Measurements from ENCODE around the gene SLC35E2B.
"Not testable (repeated sequence)": the region's sequence is repeated elsewhere in the genome, so short reads cannot be mapped to it uniquely, and the experiment has no call there.

Gene SLC35E2B

DNA sequence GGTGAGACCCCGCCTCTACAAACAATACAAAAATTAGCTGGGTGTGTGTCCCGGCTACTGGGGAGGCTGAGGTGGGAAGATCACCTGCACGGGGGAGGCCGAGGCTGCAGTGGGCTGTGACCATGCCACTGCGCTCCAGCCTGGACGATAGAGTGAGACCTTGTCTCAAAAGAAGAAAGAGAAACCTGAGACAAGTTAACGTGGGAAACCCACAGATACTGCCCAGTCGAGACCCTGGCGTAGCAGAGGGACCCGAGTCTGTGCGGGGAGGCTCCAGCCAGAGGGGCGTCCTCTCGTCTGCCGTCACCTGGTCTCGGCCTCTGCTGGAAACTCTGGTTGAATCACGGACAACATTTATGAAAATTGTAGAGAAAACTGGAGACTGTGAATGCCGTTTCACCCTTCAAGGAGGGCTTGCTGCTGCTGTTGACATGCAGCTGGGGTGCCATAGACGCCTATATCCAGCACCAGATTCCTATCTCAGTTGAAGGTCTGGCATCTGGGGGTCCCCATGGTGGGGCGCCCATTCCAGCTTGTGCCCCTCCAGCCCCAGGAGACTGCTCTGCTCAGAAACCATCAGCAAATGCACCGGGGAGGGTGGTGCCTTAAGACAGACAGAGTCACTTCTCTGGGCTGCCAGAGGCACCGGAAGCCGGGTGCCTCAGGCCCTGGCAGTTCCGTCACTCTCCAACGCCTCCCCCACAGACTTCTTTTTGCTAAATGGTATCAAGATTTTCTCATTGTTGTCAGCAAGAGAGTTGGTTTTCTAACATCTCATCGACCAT, 20.2 kb downstream of the SLC35E2B start:
- no peak for ATAC-seq (ENCODE audit: low read depth)
- Mint-ChIP-seq H3K4me3 (no peak overlapping the region), H3K9me3 (no peaks in the 10 kb centered on the region), H3K27ac (no peak overlapping the region), H3K27me3 (no peaks in the 10 kb centered on the region), H3K36me3 (peaks cover 3% of the 10 kb centered on the region), H3K4me1 (no peaks in the 10 kb centered on the region)
- DNase-seq (ENCODE audit: low spot score in 2 of 2) = no peak

DNA sequence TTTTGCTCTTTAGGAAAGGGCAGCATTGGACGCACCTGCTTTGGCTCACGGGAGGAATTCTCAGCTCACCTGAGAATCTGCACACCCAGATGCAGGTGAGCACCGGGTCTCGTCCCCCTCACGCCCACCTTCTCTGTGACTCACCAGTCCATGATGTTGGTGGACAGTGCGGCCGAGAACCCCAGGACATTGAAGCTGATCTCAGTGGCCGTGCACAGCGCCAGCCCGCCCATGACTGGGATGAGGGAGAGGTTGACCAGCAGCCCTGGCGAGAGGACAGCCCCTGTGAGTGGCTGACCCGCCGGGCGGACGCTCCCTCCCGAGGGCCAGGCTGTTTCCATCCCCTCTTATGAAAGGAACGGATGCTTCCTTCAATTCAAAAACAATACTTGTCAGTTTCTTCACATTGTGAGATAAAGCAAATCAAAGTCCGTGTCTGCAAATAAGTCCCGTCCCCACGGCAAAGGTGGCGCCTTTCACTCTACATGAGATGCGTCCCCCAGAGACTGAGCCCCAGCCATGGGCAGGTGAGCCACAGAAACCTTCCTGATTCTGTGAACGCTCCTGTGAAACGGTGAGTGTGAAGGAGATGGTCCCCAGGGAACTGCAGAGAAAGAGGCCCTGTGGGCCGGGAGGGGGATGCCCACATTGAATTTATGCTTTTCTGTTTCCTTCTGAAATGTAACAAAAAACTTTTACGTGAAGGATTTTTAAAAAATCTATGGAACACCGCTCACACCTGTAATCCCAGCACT, 21.1 kb downstream of the SLC35E2B start:
- H3K27me3 Mint-ChIP-seq = no peaks in the 10 kb centered on the region
- H3K36me3 Mint-ChIP-seq = peaks cover 4% of the 10 kb centered on the region
- DNase-seq (ENCODE audit: low spot score in 2 of 2) = no peak
- H3K4me3 Mint-ChIP-seq = no peak overlapping the region
- no peak overlapping the region for H3K27ac Mint-ChIP-seq
- ATAC-seq (ENCODE audit: low read depth) = no peak
- H3K4me1 Mint-ChIP-seq = no peaks in the 10 kb centered on the region
- H3K9me3 Mint-ChIP-seq = no peaks in the 10 kb centered on the region

GRCh38 chr1:1670866-1671265, 21.7 kb downstream of the SLC35E2B start:
- H3K4me3 Mint-ChIP-seq = no peak overlapping the region
- H3K36me3 Mint-ChIP-seq = peaks cover 6% of the 10 kb centered on the region
- ATAC-seq (ENCODE audit: low read depth) (no peak), DNase-seq (ENCODE audit: low spot score in 2 of 2) (no peak)
- H3K27me3 Mint-ChIP-seq = no peaks in the 10 kb centered on the region
- H3K9me3 Mint-ChIP-seq = no peaks in the 10 kb centered on the region
- no peak overlapping the region for H3K27ac Mint-ChIP-seq
- no peaks in the 10 kb centered on the region for H3K4me1 Mint-ChIP-seq

DNA sequence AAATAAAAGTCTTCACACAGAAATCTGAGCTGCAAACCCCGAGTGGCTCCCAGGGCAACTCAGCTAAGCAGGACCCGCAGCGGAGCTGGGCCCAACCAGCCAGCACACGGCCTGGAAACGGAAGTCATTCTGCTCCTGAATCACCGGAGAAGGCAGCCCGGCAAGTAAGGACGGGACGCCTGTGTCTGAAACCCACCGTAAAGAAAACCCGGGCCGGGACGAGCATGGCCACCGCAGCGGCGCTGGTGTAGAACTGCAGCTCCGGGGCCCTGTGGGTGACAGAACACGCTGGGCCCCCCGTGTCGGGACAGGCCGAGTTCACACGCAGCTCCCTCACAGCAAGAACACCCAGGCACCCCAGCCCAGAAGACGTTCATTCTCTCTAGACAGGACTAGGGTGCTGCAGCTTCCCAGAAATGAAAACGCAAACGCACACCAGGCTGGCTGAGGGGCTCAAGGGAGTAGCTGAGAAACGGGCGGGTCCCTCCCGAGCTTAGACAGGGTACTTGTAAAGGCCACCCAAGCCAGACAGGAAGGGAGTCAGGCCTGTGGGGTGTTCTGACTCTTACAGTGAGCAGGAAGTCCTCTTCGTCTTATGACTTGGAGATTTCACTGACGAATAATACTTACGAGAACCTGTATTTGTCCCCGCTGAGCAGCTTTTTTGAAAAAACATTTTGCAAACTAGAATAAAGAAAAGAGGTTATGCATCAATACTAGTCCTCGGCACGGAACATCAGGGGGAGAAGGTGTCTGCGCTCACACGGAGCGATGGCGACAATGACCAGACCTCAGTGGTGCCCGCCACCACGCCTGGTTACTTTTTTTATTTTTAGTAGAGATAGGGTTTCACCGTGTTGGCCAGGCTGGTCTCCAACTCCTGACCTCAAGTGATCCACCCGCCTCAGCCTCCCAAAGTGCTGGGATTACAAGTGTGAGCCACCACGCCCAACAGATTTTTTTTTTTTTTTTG, 22.8 kb downstream of the SLC35E2B start:
- no peak for ATAC-seq (ENCODE audit: low read depth)
- no peak for DNase-seq (ENCODE audit: low spot score in 2 of 2)
- Mint-ChIP-seq H3K27ac (no peak overlapping the region), H3K4me3 (no peak overlapping the region), H3K27me3 (no peaks in the 10 kb centered on the region), H3K36me3 (peaks cover 6% of the 10 kb centered on the region), H3K9me3 (no peaks in the 10 kb centered on the region), H3K4me1 (no peaks in the 10 kb centered on the region)

- no peaks in the 10 kb centered on the region for H3K9me3 Mint-ChIP-seq
- H3K27me3 Mint-ChIP-seq = no peaks in the 10 kb centered on the region
- H3K4me3 Mint-ChIP-seq = no peak overlapping the region
- ATAC-seq (ENCODE audit: low read depth) = no peak
- no peaks in the 10 kb centered on the region for H3K4me1 Mint-ChIP-seq
- DNase-seq (ENCODE audit: low spot score in 2 of 2) = no peak
- no peak overlapping the region for H3K27ac Mint-ChIP-seq
- H3K36me3 Mint-ChIP-seq = peaks cover 5% of the 10 kb centered on the region
These were observed 26.1 kb downstream of the SLC35E2B start for GRCh38 chr1:1666526-1666925.

GRCh38 chr1:1665815-1666251, 26.8 kb downstream of the SLC35E2B start:
- Mint-ChIP-seq H3K9me3 (no peaks in the 10 kb centered on the region), H3K4me1 (no peaks in the 10 kb centered on the region), H3K4me3 (no peak overlapping the region), H3K27ac (no peak overlapping the region), H3K27me3 (no peaks in the 10 kb centered on the region), H3K36me3 (peaks cover 5% of the 10 kb centered on the region)
- ATAC-seq (ENCODE audit: low read depth) = no peak
- DNase-seq (ENCODE audit: low spot score in 2 of 2) = no peak

GRCh38 chr1:1664941-1665814, 27.4 kb downstream of the SLC35E2B start:
- no peaks in the 10 kb centered on the region for H3K9me3 Mint-ChIP-seq
- H3K4me1 Mint-ChIP-seq = no peaks in the 10 kb centered on the region
- H3K4me3 Mint-ChIP-seq = no peak overlapping the region
- no peaks in the 10 kb centered on the region for H3K27me3 Mint-ChIP-seq
- no peak overlapping the region for H3K27ac Mint-ChIP-seq
- peaks cover 5% of the 10 kb centered on the region for H3K36me3 Mint-ChIP-seq
- DNase-seq (ENCODE audit: low spot score in 2 of 2) (no peak), ATAC-seq (ENCODE audit: low read depth) (no peak)

- not testable (repeated sequence) for H3K27ac Mint-ChIP-seq; H3K27me3 Mint-ChIP-seq; H3K4me1 Mint-ChIP-seq; ATAC-seq (ENCODE audit: low read depth); H3K9me3 Mint-ChIP-seq; DNase-seq (ENCODE audit: low spot score in 2 of 2); H3K4me3 Mint-ChIP-seq; H3K36me3 Mint-ChIP-seq
These were observed 28.3 kb downstream of the SLC35E2B start for GRCh38 chr1:1664318-1664717.

DNA sequence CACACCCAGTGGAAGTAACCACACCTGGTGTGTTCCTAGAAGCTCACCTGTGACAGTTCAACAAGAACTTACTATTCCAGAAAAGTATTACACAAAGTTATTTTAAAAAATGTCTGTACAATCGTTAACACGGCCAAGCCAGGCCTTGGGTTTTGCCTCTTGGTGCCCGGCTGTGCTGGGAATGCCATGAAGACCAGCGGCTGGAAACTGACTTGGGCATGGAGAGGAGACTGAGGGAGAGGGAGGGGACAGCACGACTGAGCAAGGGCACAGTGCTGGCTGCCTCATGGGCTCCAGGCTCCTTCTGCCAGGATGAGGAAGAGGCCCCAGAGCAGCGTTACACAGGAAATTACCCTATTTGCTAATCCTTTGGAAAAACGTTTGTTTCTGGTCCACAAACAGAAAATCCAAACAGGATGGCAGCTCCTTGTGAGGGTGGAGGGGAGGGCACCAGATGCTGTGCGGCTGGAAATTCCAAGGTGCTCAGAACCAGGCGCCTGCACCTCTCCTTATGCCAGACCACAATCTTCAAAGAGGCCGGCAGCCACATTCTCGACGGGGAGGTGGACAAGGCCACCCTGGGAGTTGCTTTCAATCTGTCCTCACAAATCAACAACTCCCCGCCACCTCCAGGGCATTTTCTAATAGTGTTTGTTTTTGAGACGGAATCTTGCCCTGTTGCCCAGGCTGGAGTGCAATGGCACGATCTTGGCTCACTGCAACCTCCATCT, 29.6 kb downstream of the SLC35E2B start:
- not testable (repeated sequence) for H3K9me3 Mint-ChIP-seq; DNase-seq (ENCODE audit: low spot score in 2 of 2); H3K36me3 Mint-ChIP-seq; H3K4me1 Mint-ChIP-seq; H3K27me3 Mint-ChIP-seq; H3K4me3 Mint-ChIP-seq; ATAC-seq (ENCODE audit: low read depth)
- H3K27ac Mint-ChIP-seq = peak overlapping the region; percentile 68

- not testable (repeated sequence) for H3K4me3 Mint-ChIP-seq; H3K27me3 Mint-ChIP-seq; H3K9me3 Mint-ChIP-seq; H3K36me3 Mint-ChIP-seq; ATAC-seq (ENCODE audit: low read depth); DNase-seq (ENCODE audit: low spot score in 2 of 2); H3K4me1 Mint-ChIP-seq
- peak overlapping the region; percentile 68 for H3K27ac Mint-ChIP-seq
These were observed 30.2 kb downstream of the SLC35E2B start for GRCh38 chr1:1662392-1662791.

DNA sequence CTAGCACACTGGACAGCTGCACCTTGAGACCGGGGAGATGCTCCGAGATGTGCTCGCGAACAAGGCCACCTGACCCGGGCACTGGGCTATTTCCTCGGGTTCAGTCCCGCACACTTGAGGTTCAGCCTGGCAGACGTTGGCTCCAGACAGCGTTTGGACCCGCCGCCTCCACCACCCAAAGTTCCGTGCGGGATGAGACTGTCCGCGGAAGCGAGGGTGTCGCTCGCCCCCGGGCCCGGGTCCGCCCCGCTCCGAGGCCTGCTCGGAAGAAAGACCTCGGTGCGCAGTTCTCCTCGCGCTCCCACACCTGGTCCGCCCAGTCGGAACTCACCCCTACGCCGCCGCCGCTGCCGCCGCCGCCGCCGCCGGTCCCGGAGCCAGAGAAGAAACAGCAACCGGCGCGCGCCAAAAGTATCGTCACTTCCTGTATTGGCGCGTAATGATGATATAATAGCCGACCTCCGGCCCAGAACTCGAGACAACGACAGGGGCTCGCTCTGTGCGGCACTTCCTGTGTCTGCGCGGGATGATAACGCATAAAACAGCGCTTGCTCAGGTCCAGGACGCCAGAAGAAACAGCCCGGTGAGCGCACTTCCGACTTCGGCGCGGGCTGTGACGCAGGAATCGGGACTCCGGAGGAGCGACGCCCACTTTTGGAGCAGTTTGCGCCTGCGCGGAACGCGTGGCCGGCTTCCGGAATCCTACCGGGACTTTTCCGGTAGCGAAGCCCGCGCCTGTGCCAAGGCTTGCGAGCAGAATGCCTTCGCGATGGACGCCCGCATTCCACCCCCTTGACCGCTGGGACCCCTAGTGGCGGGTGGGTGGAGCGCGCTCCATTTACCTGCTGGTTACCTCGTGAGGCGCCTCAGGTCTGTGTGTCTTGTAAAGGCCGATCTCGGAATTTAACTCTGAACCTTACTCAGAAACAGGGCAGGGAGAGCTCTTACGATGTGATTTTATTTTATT, 33.7 kb downstream of the SLC35E2B start, which contains the start of gene CDK11B:
TSS of gene CDK11B (minus strand) at position 422 of the 967 bp plus-strand sequence. CDS start 1,519 bp downstream, outside the sequence.
- H3K4me3 Mint-ChIP-seq = peak within 1 kb of the TSS; percentile 95
- not testable (repeated sequence) for H3K27me3 Mint-ChIP-seq, H3K4me1 Mint-ChIP-seq, H3K36me3 Mint-ChIP-seq, H3K9me3 Mint-ChIP-seq
- DNase-seq (ENCODE audit: low spot score in 2 of 2) (peak; percentile 86 to 92), ATAC-seq (ENCODE audit: low read depth) (peak; percentile 89)
- H3K27ac Mint-ChIP-seq = peak within 1 kb of the TSS; percentile 98

GRCh38 chr1:1648265-1648664, 44.3 kb downstream of the SLC35E2B start:
- H3K36me3 Mint-ChIP-seq = peaks cover 39% of the 10 kb centered on the region
- H3K27me3 Mint-ChIP-seq; DNase-seq (ENCODE audit: low spot score in 2 of 2); H3K9me3 Mint-ChIP-seq; H3K4me3 Mint-ChIP-seq; ATAC-seq (ENCODE audit: low read depth); H3K27ac Mint-ChIP-seq; H3K4me1 Mint-ChIP-seq: not testable (repeated sequence)

Data from memory B cell (primary cell).